ENCODE measurements around the gene SREBF2.

SREBF2 gene

GRCh38 chr22:41923595-41924276 lies 90.8 kb downstream of the SREBF2 start:
- no peak for DNase-seq

GRCh38 chr22:41925783-41926460 lies 93.0 kb downstream of the SREBF2 start:
- DNase-seq, result peak; percentile 86

- DNase-seq, result no peak
These were observed 94.9 kb downstream of the SREBF2 start for GRCh38 chr22:41927813-41928212.

- no peak for DNase-seq
These were observed 95.9 kb downstream of the SREBF2 start for GRCh38 chr22:41928593-41929417.

- DNase-seq, result no peak
These were observed 96.5 kb downstream of the SREBF2 start for GRCh38 chr22:41929418-41929810.

- no peak for DNase-seq
These were observed 98.9 kb downstream of the SREBF2 start for GRCh38 chr22:41931701-41932269.

GRCh38 chr22:41932353-41932752 lies 99.4 kb downstream of the SREBF2 start:
- DNase-seq, result no peak

- no peak for DNase-seq
These were observed 100.7 kb downstream of the SREBF2 start for GRCh38 chr22:41933411-41934177.

GRCh38 chr22:41934284-41935014 lies 101.5 kb downstream of the SREBF2 start:
- DNase-seq, result no peak

GRCh38 chr22:41935015-41935351 lies 102.1 kb downstream of the SREBF2 start:
- DNase-seq, result no peak

- no peak for DNase-seq
These were observed 102.6 kb downstream of the SREBF2 start for GRCh38 chr22:41935509-41935908.

GRCh38 chr22:41936894-41937169 lies 103.9 kb downstream of the SREBF2 start:
- no peak for DNase-seq

- DNase-seq, result peak; percentile 90
These were observed 107.3 kb downstream of the SREBF2 start for GRCh38 chr22:41939981-41940831.

GRCh38 chr22:41940832-41941765 lies 108.2 kb downstream of the SREBF2 start:
- DNase-seq, result peak; percentile 89

- DNase-seq, result no peak
These were observed 110.8 kb downstream of the SREBF2 start for GRCh38 chr22:41943661-41944209.

GRCh38 chr22:41946629-41947423 lies 113.9 kb downstream of the SREBF2 start, which contains the start of gene CENPM:
Gene CENPM (minus strand): TSS chr22:41947152. CDS start chr22:41947076, 76 bp downstream.
- peak; percentile 87 for DNase-seq

- no peak for DNase-seq
These were observed 114.6 kb downstream of the SREBF2 start for GRCh38 chr22:41947424-41948080.

GRCh38 chr22:41948142-41948541 lies 115.2 kb downstream of the SREBF2 start:
- DNase-seq, result no peak
